Measurements from ENCODE around the gene C1S.

GRCh38 chr12:7054925-7055324 is 5.6 kb upstream of the C1S start:
- TF ChIP-seq CTCF (IDR thresholded peaks at IDR 0.05) (no peak), EZH2 (IDR thresholded peaks at IDR 0.05; ENCODE audit: borderline replicate concordance, insufficient read depth, low read depth, low read length, poor library complexity, severe bottlenecking) (no peak)
